GM18520 (cell line): ENCODE measurements around the gene ENOX2.
"Not testable (repeated sequence)": the region's sequence is repeated elsewhere in the genome, so short reads cannot be mapped to it uniquely, and the experiment has no call there.

Experiments used
- ATAC-seq: cut with Tn5 transposase; IDR thresholded peaks from one replicate; pipeline ENCODE4 v1.9.1; 2021; ENCODE audit not compliant: unreplicated experiment

ENOX2 gene

GRCh38 chrX:130902783-130903613, at the start of gene ENOX2:
Gene ENOX2, minus strand, starts transcription at chrX:130903209. Its CDS starts 199,993 bp downstream, at chrX:130703216.
- ATAC-seq = peak; percentile 96

DNA sequence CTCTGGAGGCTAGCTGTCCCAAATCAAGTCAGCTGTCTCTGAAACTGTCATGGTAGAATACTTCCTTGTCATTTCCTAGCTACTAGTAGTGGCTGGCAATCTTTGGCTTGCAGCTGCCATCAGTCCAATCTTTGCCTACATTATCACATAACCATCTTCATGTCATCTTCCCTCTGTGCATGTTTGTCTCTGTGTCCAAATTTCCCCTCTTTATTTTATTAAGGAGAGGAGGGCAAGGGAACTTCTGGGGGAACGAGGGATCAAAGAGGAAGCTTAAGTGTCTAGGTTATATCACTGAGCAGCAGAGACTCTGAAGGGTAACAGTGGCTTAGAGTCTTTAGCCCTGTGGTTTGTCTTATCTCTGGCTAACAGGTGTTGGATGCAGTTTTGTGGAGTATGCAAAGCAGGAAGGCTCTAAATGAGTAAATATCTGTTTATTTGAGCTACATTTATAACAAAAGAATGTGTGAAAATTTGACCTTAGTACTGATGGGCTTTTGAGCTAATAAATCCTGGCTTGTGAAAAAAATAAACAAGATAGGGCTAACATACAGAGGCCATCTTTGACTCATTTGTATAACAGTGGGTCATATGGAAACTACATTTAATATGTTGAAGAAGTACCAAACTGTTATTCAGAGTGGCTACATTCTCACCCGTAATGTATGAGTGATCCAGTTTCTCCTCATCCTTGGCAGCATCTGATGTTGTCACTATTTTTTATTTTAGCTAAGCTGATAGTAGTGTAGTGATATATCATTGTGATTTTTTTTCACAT, 49.4 kb upstream of the ENOX2 start:
- ATAC-seq = peak; percentile 87

DNA sequence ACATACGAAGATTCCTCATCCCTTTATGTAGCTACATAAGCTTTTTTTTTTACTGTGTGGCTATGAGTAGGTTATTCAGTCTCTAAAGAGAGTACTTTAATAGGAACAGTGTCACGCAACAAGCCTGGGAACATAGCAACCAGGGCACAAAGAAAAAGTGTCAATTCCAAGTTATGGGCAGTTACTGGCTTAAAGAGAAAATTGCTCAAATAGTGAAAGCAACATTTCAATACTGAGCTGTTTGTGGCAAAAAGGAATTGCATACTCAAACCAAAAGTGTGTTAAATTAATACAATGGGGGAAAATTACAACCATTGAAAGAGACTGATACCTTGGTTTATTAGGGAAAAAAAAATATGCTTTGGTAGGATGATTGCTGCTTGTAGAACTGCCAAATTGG, 41.2 kb upstream of the ENOX2 start:
- ATAC-seq = no peak

DNA sequence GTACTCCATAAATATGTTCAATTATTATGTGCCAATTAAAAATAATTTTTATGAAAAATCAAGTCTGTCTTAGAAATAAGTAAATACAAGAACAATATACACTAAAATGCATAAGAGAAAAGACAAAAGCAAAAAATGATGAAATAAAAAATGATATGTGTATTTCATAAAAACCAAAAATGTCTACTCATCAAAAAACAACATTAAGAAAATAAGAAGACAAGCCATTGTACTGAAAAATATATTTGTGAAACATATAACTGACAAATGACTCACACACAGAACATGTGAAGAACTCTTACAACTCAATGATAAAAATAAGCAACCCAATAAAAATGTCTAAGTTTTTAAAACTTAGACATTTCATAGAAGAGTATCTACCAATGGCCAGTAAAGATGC, 34.1 kb upstream of the ENOX2 start:
- ATAC-seq = no peak

GRCh38 chrX:130933358-130933757, 30.3 kb upstream of the ENOX2 start:
- ATAC-seq = no peak

GRCh38 chrX:130920405-130920804, 17.4 kb upstream of the ENOX2 start:
- ATAC-seq = not testable (repeated sequence)

- ATAC-seq = not testable (repeated sequence)
Measured at GRCh38 chrX:130919676-130920075, 16.7 kb upstream of the ENOX2 start.

- not testable (repeated sequence) for ATAC-seq
Measured at GRCh38 chrX:130918498-130918897, 15.5 kb upstream of the ENOX2 start.

- no peak for ATAC-seq
Measured at GRCh38 chrX:130916636-130917422, 13.8 kb upstream of the ENOX2 start.

DNA sequence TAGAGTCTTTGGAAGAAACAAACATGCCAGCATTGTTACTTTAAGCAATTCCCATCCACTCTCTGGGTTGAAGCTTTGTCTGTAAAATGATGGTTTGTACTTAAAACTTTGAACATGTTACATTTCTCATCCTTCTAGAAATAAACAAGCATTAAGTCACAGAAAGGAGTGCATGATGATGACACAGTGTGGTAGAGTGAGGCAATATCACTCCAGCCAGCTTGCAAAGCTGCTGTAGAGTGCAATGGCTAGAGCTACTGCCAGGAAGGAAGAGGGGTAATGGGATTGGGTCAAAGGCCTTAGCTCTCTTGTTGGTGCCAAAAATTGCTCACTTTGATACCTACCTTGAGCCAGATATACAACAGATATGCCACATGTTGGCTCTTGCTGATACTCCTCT, 12.3 kb upstream of the ENOX2 start:
- ATAC-seq = no peak

DNA sequence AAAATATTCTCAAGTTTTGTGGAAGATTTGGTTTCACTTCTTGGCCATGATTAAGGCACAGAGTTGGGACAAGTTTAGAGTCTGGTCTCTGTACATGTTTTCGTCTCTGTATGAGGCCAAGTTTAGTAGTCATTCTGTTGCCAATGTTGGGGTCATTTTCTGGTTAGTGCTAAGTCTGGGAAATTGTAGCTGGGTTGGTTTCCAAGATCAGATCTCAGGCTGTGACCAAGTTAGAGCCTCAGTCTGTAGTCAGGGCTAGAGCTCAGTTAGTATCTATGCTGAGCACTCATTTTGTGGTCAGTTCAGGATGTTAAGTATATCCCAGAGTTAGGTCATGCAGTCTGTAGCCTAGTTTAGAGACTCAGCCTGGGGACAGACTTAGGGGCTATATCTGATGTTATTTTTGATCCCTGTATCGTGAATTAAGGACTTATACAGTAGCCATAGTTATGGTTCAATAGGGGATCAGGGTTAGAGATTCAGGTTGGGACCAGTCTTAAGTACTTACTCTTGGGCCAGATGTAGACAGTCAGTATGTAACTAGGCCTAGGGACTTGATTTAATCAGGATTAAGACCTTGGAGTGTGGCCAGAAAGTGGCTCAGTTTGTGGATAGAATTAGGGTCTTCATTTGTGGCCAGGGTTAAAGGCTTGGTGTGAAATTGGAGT, 6.6 kb upstream of the ENOX2 start:
- ATAC-seq = no peak

GRCh38 chrX:130906776-130907175, 3.8 kb upstream of the ENOX2 start:
- ATAC-seq = no peak

DNA sequence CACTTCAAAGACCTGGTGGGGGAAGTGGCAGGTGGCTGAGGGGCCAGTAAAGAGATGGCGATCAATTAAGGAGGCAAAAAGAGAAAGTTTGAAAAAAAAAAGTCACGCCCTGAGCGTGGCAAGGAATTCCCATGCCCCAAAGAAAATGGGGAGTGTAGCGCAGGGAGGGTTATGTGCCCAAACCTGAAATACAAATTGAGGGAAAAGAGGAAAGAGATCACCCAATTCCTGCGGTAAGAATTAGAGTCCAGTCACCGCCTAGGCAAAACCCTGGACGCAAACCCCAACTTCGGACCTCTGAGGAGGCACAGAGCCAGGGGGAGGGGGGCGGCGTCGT, 595 bp downstream of the ENOX2 start:
- ATAC-seq = no peak

DNA sequence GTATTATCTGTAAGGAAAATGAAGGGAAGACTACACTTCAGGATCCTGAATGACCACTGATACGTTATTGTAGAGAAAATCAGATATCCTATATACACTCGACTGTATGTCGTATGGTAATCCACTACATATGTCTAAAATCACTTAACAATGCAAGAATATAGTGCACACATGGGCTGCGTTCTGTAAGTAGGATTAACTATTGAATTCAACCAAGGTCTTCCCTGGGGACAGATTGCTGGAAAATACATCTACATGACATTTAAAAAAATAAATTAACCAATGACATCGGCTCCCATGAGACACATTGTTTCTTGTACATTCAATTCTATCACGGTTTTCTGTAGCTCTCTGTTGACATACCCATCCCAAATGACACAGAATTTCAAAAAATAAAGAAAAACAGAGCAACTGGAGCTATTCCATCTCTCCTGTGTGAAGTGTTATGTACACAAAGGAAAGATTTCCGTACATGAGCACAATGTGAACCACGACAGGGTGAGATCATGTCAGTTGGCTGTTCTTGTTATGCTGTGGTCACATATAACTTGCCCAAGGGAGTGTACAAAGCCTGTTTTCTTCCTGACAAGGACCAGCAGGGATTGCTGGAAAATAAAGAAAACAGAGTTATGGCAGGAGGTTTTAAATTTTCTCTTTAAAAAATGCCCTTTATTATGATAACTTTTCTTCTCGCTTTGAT, 6.1 kb downstream of the ENOX2 start:
- ATAC-seq = no peak

GRCh38 chrX:130896026-130896425, 7.0 kb downstream of the ENOX2 start:
- no peak for ATAC-seq

- ATAC-seq = no peak
Measured at GRCh38 chrX:130895299-130895698, 7.7 kb downstream of the ENOX2 start.

- no peak for ATAC-seq
Measured at GRCh38 chrX:130893356-130894085, 9.5 kb downstream of the ENOX2 start.

DNA sequence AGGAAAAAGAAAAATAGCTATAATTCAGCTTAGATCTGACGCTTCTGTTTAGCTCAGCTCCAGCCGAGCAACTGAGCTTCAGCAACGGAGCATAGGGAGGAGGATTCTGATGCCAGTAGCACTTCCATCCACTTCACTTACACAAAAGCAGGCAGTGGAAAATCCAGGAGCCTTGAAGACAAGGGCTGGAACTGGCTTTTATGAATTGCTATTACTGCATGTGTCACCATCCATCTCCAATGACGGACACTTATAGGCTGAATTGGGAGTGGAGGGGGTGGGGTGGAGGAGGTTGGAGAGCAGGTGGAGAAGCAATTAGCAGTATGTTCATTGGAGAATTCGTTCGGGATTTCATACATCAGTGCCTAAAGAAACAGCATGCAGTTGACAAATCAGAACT, 15.6 kb downstream of the ENOX2 start:
- no peak for ATAC-seq

- no peak for ATAC-seq
Measured at GRCh38 chrX:130885996-130886395, 17.0 kb downstream of the ENOX2 start.

- ATAC-seq = no peak
Measured at GRCh38 chrX:130885508-130885907, 17.5 kb downstream of the ENOX2 start.
